Measurements from ENCODE around the gene MOSPD2.

MOSPD2 gene

GRCh38 chrX:14915596-14915995 lies 42.4 kb downstream of the MOSPD2 start:
- no peak for DNase-seq (ENCODE audit: low read depth)

GRCh38 chrX:14916017-14916674 lies 42.9 kb downstream of the MOSPD2 start:
- no peak for DNase-seq (ENCODE audit: low read depth)

- no peak for DNase-seq (ENCODE audit: low read depth)
These were observed 46.2 kb downstream of the MOSPD2 start for GRCh38 chrX:14919407-14919806.

GRCh38 chrX:14920196-14920595 lies 47.0 kb downstream of the MOSPD2 start:
- no peak for DNase-seq (ENCODE audit: low read depth)

- no peak for DNase-seq (ENCODE audit: low read depth)
These were observed 49.2 kb downstream of the MOSPD2 start for GRCh38 chrX:14922437-14922836.

- DNase-seq (ENCODE audit: low read depth) = no peak
These were observed 50.5 kb downstream of the MOSPD2 start for GRCh38 chrX:14923761-14924160.

- DNase-seq (ENCODE audit: low read depth) = no peak
These were observed 53.2 kb downstream of the MOSPD2 start for GRCh38 chrX:14926471-14926870.

- DNase-seq (ENCODE audit: low read depth) = no peak
These were observed 54.2 kb downstream of the MOSPD2 start for GRCh38 chrX:14927401-14927800.

GRCh38 chrX:14930663-14931062 lies 57.4 kb downstream of the MOSPD2 start:
- DNase-seq (ENCODE audit: low read depth) = no peak

GRCh38 chrX:14932136-14932535 lies 58.9 kb downstream of the MOSPD2 start:
- DNase-seq (ENCODE audit: low read depth) = no peak

GRCh38 chrX:14934423-14934822 lies 61.2 kb downstream of the MOSPD2 start:
- DNase-seq (ENCODE audit: low read depth) = no peak

GRCh38 chrX:14936561-14936960 lies 63.3 kb downstream of the MOSPD2 start:
- DNase-seq (ENCODE audit: low read depth) = no peak

GRCh38 chrX:14939644-14940043 lies 66.4 kb downstream of the MOSPD2 start:
- DNase-seq (ENCODE audit: low read depth) = no peak

- DNase-seq (ENCODE audit: low read depth) = no peak
These were observed 68.1 kb downstream of the MOSPD2 start for GRCh38 chrX:14941301-14941700.

- no peak for DNase-seq (ENCODE audit: low read depth)
These were observed 69.1 kb downstream of the MOSPD2 start for GRCh38 chrX:14942341-14942740.

GRCh38 chrX:14943962-14944361 lies 70.7 kb downstream of the MOSPD2 start:
- DNase-seq (ENCODE audit: low read depth) = no peak

- no peak for DNase-seq (ENCODE audit: low read depth)
These were observed 73.5 kb downstream of the MOSPD2 start for GRCh38 chrX:14946606-14947155.

GRCh38 chrX:14948691-14949090 lies 75.5 kb downstream of the MOSPD2 start:
- no peak for DNase-seq (ENCODE audit: low read depth)

GRCh38 chrX:14956813-14957582 lies 83.8 kb downstream of the MOSPD2 start:
- no peak for DNase-seq (ENCODE audit: low read depth)

- DNase-seq (ENCODE audit: low read depth) = no peak
These were observed 90.4 kb downstream of the MOSPD2 start for GRCh38 chrX:14963447-14964236.

- no peak for DNase-seq (ENCODE audit: low read depth)
These were observed 91.3 kb downstream of the MOSPD2 start for GRCh38 chrX:14964500-14964899.
